Common myeloid progenitor, CD34-positive (primary cell): Measurements from ENCODE around the gene SPATA20.
A peak's percentile ranks its signal among the peaks of the same experiment; 100 is the strongest.

ENCODE experiments used
- CTCF ChIA-PET: fragments of 350-600 bp; sonication (Branson Sonifier 250); formaldehyde crosslinking; loops from one replicate; lab custom pipeline; 2021; ENCODE audit warnings: antibody characterized with exemption; lab: Charles Lee
- POLR2A ChIA-PET: fragments of 350-600 bp; sonication (Branson Sonifier 250); formaldehyde crosslinking; loops from one replicate; lab custom pipeline; 2021; ENCODE audit warnings: antibody characterized with exemption; lab: Charles Lee
- DNase-seq, 3 donors: peaks; one replicate each; pipeline versions ENCODE4 v3.0.0 to v3.0.0-alpha.2; 2013
- H3K27ac ChIP-seq, 2 experiments: 1 replicate in 1 of 2; 2 replicates in 1 of 2; pipeline ENCODE4 v1.7.0; 2013; ENCODE audit warnings: inconsistent platforms in 2 of 2, low read length in 2 of 2, mild to moderate bottlenecking in 2 of 2, low read depth in 1 of 2, moderate library complexity in 1 of 2; ENCODE audit not compliant: severe bottlenecking in 2 of 2, insufficient read depth in 1 of 2, poor library complexity in 1 of 2
- H3K27me3 ChIP-seq, 5 experiments: replicated peaks in 2 of 5; 1 replicate in 3 of 5; 2 replicates in 2 of 5; pipeline versions ENCODE4 v1.6.1 to v1.7.0; 2013; ENCODE audit warnings: low read length in 4 of 5, mild to moderate bottlenecking in 2 of 5, moderate library complexity in 2 of 5, inconsistent platforms in 1 of 5; ENCODE audit not compliant: insufficient read depth in 5 of 5, control insufficient read depth in 4 of 5
- H3K36me3 ChIP-seq, 4 experiments: 1 replicate in 2 of 4; 2 replicates in 2 of 4; pipeline versions ENCODE4 v1.6.1 to v1.7.0; 2013; ENCODE audit warnings: low read length in 3 of 4, control low read depth in 1 of 4, mild to moderate bottlenecking in 1 of 4; ENCODE audit not compliant: control insufficient read depth in 4 of 4, insufficient read depth in 4 of 4
- H3K4me1 ChIP-seq, 4 experiments: 1 replicate in 3 of 4; 2 replicates in 1 of 4; pipeline versions ENCODE4 v1.6.1 to v1.7.1; 2013; ENCODE audit warnings: low read length in 3 of 4, mild to moderate bottlenecking in 3 of 4, control low read depth in 1 of 4, inconsistent platforms in 1 of 4, moderate library complexity in 1 of 4; ENCODE audit not compliant: control insufficient read depth in 4 of 4, insufficient read depth in 4 of 4; ENCODE audit errors: control extremely low read depth in 1 of 4
- H3K4me3 ChIP-seq, 7 experiments: 1 replicate in 4 of 7; 2 replicates in 3 of 7; pipeline versions ENCODE4 v1.5.1 to v1.7.0; 2013; ENCODE audit warnings: mild to moderate bottlenecking in 7 of 7, low read length in 6 of 7, moderate library complexity in 6 of 7, inconsistent platforms in 2 of 7, low read depth in 2 of 7, control low read depth in 1 of 7; ENCODE audit not compliant: insufficient read depth in 4 of 7, control insufficient read depth in 1 of 7; ENCODE audit errors: extremely low read depth in 1 of 7
- H3K9me3 ChIP-seq, 5 experiments: 1 replicate in 4 of 5; 2 replicates in 1 of 5; pipeline versions ENCODE4 v1.6.1 to v1.7.1; 2013; ENCODE audit warnings: low read length in 4 of 5, mild to moderate bottlenecking in 2 of 5, inconsistent platforms in 1 of 5, low read depth in 1 of 5, moderate library complexity in 1 of 5; ENCODE audit not compliant: control insufficient read depth in 4 of 5, insufficient read depth in 2 of 5; ENCODE audit errors: control extremely low read depth in 1 of 5
- WGBS: methylation state at CpG from one replicate; pipeline ENCODE4 v1.1.5; 2013; ENCODE audit not compliant: insufficient coverage; 5-methylcytosine and 5-hydroxymethylcytosine counted together

SPATA20 gene

GRCh38 chr17:50560185-50560824 lies 13.3 kb downstream of the SPATA20 start, which contains the start of gene CACNA1G:
TSS of gene CACNA1G (plus strand) at chr17:50560715. CDS start at chr17:50561460, 745 bp downstream.
- peaks cover 0 to 83% (median 39%) of the 10 kb centered on the region in 5 experiments for H3K27me3 ChIP-seq
- ChIA-PET CTCF (interaction anchor here (1.0 to 3.7 kb wide), 9 partner anchors 10 to 79 kb away, joined by 3 to 21 read pairs (median 4); partner anchors contain the start of gene SPATA20), POLR2A (interaction anchor here (1.1 kb wide), 1 partner anchor 28 kb away, joined by 3 read pairs; no protein-coding TSS in a partner anchor)
- peak within 1 kb of the TSS in 6 of 7 experiments; percentile 28 to 72 (median 47) for H3K4me3 ChIP-seq
- peak; percentile 82 to 89 (median 86) for DNase-seq
- under 1% methylated on average over 43 of the region's 56 CpGs for WGBS
- no peaks in the 10 kb centered on the region for H3K9me3 ChIP-seq
- no peak within 1 kb of the TSS for H3K27ac ChIP-seq
- H3K36me3 ChIP-seq = peaks cover 0 to 8% (median 4%) of the 10 kb centered on the region in 4 experiments
- H3K4me1 ChIP-seq = peaks cover 0 to 44% (median 38%) of the 10 kb centered on the region in 4 experiments

- H3K27me3 ChIP-seq = peaks cover 0 to 92% (median 40%) of the 10 kb centered on the region in 5 experiments
These were observed 14.2 kb downstream of the SPATA20 start for GRCh38 chr17:50560931-50561745.

DNA sequence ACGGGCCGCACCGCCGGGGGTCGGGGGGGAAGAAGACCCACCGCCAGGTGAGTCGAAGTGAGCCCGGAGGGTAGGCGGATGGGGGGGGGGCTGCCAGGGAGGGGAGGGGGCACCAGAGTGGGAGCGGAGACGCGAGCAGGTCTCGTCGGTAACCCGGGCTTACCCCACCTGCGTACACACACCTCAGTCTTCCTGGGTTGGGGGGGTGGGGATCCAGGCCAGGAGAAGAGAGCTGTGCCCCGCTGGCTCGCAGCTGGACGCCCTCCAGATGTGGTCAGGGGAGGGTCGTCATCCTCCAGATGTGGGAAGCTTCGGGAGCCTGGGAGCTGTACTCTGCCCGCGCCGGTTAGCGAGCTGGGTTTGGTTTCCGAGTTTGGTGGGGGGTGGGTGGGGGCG lies 14.8 kb downstream of the SPATA20 start:
- Histone ChIP-seq H3K4me3 (peak overlapping the region in 1 of 7 experiments; percentile 16), H3K4me1 (peaks cover 0 to 47% (median 38%) of the 10 kb centered on the region in 4 experiments), H3K27me3 (peaks cover 0 to 94% (median 43%) of the 10 kb centered on the region in 5 experiments), H3K27ac (no peak overlapping the region), H3K36me3 (no peaks in the 10 kb centered on the region), H3K9me3 (no peaks in the 10 kb centered on the region)
- DNase-seq = no peak
- ChIA-PET POLR2A (no interaction called here), CTCF (interaction anchor here (0.8 to 3.7 kb wide), 8 partner anchors 10 to 90 kb away, joined by 3 to 27 read pairs (median 6); no protein-coding TSS in a partner anchor)
- 0% methylated on average over 4 of the region's 27 CpGs for whole genome bisulfite sequencing

More at GRCh38 chr17:50560931-50561745, 14.2 kb downstream of the SPATA20 start:
- WGBS = under 1% methylated on average over 70 of the region's 88 CpGs
- Histone ChIP-seq H3K36me3 (peaks cover 0 to under 1% (median 0%) of the 10 kb centered on the region in 4 experiments), H3K4me3 (peak overlapping the region in 6 of 7 experiments; percentile 28 to 66 (median 47)), H3K9me3 (no peaks in the 10 kb centered on the region), H3K27ac (no peak overlapping the region), H3K4me1 (peaks cover 0 to 47% (median 38%) of the 10 kb centered on the region in 4 experiments)
- ChIA-PET CTCF (interaction anchor here (0.8 to 3.7 kb wide), 8 partner anchors 10 to 79 kb away, joined by 3 to 27 read pairs (median 6); no protein-coding TSS in a partner anchor), POLR2A (interaction anchor here (1.1 kb wide), 1 partner anchor 27 kb away, joined by 3 read pairs; no protein-coding TSS in a partner anchor)
- DNase-seq = peak in 1 of 3 donors; percentile 29

DNA sequence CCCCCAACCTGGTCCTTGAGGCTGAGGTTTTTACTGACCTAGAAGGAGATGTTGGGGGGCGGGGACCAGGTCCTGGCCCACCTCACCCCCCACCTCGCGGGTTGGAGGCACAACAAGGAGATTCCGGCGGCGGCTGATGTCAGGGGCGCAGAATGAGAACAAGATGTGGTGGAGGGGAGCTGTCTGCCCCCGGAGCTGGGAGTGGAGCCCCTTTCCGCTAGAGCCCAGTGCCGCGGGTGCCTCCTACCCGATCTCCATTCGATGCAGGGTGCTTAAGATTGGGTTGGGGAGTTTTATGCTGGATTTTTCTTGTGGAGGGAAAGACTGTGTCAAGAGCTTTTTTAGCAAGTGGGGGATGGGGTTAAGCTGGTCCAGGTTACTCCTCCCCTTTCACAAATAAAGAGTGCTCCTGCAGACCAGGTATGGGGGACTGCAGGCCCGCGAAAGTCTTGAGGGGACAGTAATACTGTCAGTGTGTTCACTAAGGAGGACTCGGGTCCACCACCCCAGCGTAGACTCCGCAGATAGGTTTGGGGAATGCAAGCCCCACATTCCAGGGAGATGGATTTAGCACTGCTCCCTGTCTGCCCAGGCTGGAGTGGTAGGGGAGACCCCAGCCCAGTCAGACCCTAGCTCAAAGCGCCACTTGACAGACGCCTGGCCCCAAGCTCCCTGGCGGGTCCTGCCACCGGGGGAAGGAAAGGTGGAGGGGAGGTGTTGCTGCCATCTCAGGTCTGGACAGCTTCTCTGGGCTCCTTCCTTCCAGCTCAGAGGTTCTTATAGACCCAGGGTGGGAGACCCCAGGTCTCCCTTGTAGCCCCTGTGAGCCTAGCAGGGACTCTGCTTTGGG lies 15.5 kb downstream of the SPATA20 start:
- CTCF ChIA-PET = interaction anchor here (0.9 to 3.7 kb wide), 9 partner anchors 11 to 89 kb away, joined by 3 to 27 read pairs (median 4); no protein-coding TSS in a partner anchor
- Histone ChIP-seq H3K36me3 (no peaks in the 10 kb centered on the region), H3K4me3 (peak overlapping the region in 2 of 7 experiments; percentile 3 to 16), H3K4me1 (peaks cover 0 to 47% (median 38%) of the 10 kb centered on the region in 4 experiments), H3K9me3 (no peaks in the 10 kb centered on the region), H3K27me3 (peaks cover 0 to 94% (median 43%) of the 10 kb centered on the region in 5 experiments), H3K27ac (no peak overlapping the region)
- DNase-seq = peak; percentile 14 to 55 (median 45)
- POLR2A ChIA-PET = interaction anchor here (0.6 kb wide), 1 partner anchor 61 kb away, joined by 4 read pairs; no protein-coding TSS in a partner anchor
- 5% methylated on average over 15 of the region's 22 CpGs for WGBS

DNA sequence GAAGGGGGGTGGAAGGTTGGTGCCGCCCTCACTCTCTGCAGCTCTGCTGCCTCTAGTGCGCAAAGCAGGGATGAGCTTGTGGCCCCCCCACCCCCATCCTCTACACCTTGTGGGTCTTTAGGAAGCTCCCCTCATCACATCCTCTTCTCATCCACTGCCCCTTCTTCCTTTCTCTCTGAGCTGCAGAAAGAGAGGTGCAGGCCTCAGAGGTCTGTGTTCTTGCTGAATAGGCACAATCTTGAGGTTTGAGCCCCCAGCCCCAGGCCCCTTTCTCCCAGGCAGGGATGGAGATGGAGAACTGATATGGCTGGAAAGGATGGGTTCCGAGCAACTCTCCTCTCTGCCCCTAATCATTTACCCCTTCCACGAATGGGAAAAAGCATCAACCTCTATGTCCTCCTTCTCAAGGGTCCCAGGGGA lies 16.1 kb downstream of the SPATA20 start:
- ChIA-PET POLR2A (interaction anchor here (0.6 kb wide), 1 partner anchor 62 kb away, joined by 4 read pairs; no protein-coding TSS in a partner anchor), CTCF (interaction anchor here (0.9 to 3.7 kb wide), 8 partner anchors 10 to 89 kb away, joined by 3 to 27 read pairs (median 7); no protein-coding TSS in a partner anchor)
- WGBS = 100% methylated on average over 1 of the region's 4 CpGs
- H3K4me1 ChIP-seq = peaks cover 0 to 47% (median 38%) of the 10 kb centered on the region in 4 experiments
- no peaks in the 10 kb centered on the region for H3K36me3 ChIP-seq
- H3K27ac ChIP-seq = no peak overlapping the region
- H3K9me3 ChIP-seq = no peaks in the 10 kb centered on the region
- DNase-seq = peak in 1 of 3 donors; percentile 32
- H3K27me3 ChIP-seq = peaks cover 0 to 94% (median 41%) of the 10 kb centered on the region in 5 experiments
- no peak overlapping the region for H3K4me3 ChIP-seq

DNA sequence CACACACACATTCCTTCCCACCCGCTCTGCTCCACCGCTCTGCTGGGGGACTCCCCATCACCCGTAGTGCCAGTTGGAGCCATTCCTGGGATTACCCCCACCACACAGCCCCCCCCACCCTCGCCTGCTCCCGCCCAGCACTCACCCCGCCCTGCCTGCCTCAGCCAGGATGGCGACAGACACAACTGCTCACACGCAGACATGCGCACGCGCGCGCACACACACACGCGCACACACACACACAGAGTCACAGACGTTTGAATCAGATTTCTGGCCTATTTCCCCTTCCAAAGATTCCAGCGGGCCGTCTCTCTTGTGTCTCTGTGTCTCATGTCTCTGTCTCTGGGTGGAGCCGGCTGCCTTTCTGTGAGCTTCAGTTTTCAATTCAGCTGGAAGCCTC lies 17.9 kb downstream of the SPATA20 start:
- Histone ChIP-seq H3K27ac (no peak overlapping the region), H3K4me1 (peaks cover 0 to 32% (median 27%) of the 10 kb centered on the region in 4 experiments), H3K4me3 (no peak overlapping the region), H3K27me3 (peaks cover 0 to 77% (median 33%) of the 10 kb centered on the region in 5 experiments), H3K36me3 (no peaks in the 10 kb centered on the region), H3K9me3 (no peaks in the 10 kb centered on the region)
- 21% methylated on average over 10 of the region's 19 CpGs for WGBS
- ChIA-PET POLR2A (no interaction called here), CTCF (interaction anchor here (0.6 to 3.4 kb wide), 3 partner anchors 11 to 66 kb away, joined by 3 to 12 read pairs (median 10); no protein-coding TSS in a partner anchor)
- DNase-seq = peak; percentile 28 to 72 (median 63)
